Measurements from ENCODE around the gene LDLRAD3.

LDLRAD3 gene

DNA sequence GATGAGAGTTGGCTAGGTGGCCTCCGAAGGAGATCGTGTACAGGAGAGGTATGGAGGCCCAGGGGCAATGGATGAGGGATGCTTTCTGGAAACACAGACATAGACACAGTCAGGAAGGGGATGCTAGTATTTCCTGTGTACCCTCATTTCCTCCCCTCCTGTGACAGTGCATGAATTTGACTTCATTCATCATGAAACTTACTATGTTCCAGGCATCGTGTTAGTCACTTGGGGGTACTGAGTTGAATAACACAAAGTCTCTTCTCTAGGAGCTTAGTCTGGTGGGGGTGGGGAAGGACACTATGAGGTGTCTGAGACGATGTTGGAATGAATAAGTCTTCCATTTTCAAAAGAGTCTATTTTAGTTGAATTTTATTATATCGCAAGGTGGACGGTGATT is 32.6 kb downstream of the LDLRAD3 start:
- Histone ChIP-seq H3K36me3 (ENCODE audit: control insufficient read depth in 4 of 4, insufficient read depth in 4 of 4, low read length in 3 of 4) (no peaks in the 10 kb centered on the region), H3K27me3 (replicated peaks in 2 of 5; ENCODE audit: control insufficient read depth in 4 of 5, insufficient read depth in 5 of 5, low read length in 4 of 5) (no peaks in the 10 kb centered on the region), H3K4me3 (ENCODE audit: control insufficient read depth in 1 of 7, extremely low read depth in 1 of 7, insufficient read depth in 4 of 7, low read depth in 2 of 7, low read length in 6 of 7) (no peak overlapping the region), H3K27ac (ENCODE audit: insufficient read depth in 1 of 2, low read depth in 1 of 2, low read length in 2 of 2, poor library complexity in 1 of 2, severe bottlenecking in 2 of 2) (no peak overlapping the region), H3K9me3 (ENCODE audit: control extremely low read depth in 1 of 5, control insufficient read depth in 4 of 5, insufficient read depth in 2 of 5, low read depth in 1 of 5, low read length in 4 of 5) (peaks cover 1 to 10% (median 5%) of the 10 kb centered on the region in 5 experiments), H3K4me1 (ENCODE audit: control extremely low read depth in 1 of 4, control insufficient read depth in 4 of 4, insufficient read depth in 4 of 4, low read length in 3 of 4) (no peaks in the 10 kb centered on the region)
- ChIA-PET POLR2A (no interaction called here), CTCF (no interaction called here)
- 100% methylated on average over 4 of the region's 6 CpGs for WGBS (ENCODE audit: insufficient coverage)
- no peak for DNase-seq

DNA sequence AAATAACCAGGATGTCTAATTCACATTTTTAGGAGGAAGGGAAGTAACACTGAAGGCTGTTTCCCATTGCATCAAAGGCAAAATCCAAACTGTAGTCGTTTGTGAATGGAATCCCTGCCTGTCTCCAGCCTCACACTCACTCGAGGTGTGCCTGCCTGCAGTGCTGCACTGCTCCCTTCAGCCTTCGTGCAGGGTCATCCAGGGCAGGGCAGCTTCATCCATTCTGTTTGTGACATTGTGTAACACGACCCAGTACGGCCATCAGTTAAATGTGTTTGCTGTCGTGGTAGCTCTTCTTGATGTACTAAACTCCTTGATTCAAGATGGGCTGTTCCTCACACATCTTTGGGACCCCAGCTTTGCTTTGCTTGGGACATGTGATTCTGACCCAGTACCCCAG is 34.3 kb downstream of the LDLRAD3 start:
- DNase-seq: no peak
- Histone ChIP-seq H3K36me3 (ENCODE audit: control insufficient read depth in 4 of 4, insufficient read depth in 4 of 4, low read length in 3 of 4) (no peaks in the 10 kb centered on the region), H3K27me3 (replicated peaks in 2 of 5; ENCODE audit: control insufficient read depth in 4 of 5, insufficient read depth in 5 of 5, low read length in 4 of 5) (peaks cover 0 to 1% (median 0%) of the 10 kb centered on the region in 5 experiments), H3K4me3 (ENCODE audit: control insufficient read depth in 1 of 7, extremely low read depth in 1 of 7, insufficient read depth in 4 of 7, low read depth in 2 of 7, low read length in 6 of 7) (no peak overlapping the region), H3K27ac (ENCODE audit: insufficient read depth in 1 of 2, low read depth in 1 of 2, low read length in 2 of 2, poor library complexity in 1 of 2, severe bottlenecking in 2 of 2) (no peak overlapping the region), H3K9me3 (ENCODE audit: control extremely low read depth in 1 of 5, control insufficient read depth in 4 of 5, insufficient read depth in 2 of 5, low read depth in 1 of 5, low read length in 4 of 5) (peaks cover 1 to 10% (median 5%) of the 10 kb centered on the region in 5 experiments), H3K4me1 (ENCODE audit: control extremely low read depth in 1 of 4, control insufficient read depth in 4 of 4, insufficient read depth in 4 of 4, low read length in 3 of 4) (no peaks in the 10 kb centered on the region)
- ChIA-PET POLR2A (no interaction called here), CTCF (no interaction called here)
- WGBS (ENCODE audit: insufficient coverage): 56% methylated on average over 5 of the region's 6 CpGs

DNA sequence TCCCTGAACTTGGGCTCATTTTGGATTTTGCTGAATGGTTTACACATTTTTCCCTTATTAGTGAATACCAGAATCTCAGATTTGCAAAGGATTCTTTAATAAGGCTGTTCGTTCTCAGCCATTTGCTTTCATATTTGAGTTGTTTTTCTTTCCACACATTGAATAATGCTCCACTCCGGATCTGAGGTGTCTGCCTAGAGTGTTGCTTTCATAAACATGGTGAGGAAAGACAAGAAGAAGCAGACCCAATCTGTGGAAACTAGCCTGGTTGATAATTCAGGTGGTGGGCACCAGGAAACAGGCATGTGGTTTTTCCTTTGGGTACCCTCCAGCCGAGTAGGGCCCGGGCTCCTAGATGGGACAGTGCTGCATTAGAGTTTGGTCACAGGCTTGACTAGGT is 35.0 kb downstream of the LDLRAD3 start:
- no peak overlapping the region for H3K4me3 ChIP-seq (ENCODE audit: control insufficient read depth in 1 of 7, extremely low read depth in 1 of 7, insufficient read depth in 4 of 7, low read depth in 2 of 7, low read length in 6 of 7)
- ChIA-PET POLR2A (no interaction called here), CTCF (no interaction called here)
- H3K27ac ChIP-seq (ENCODE audit: insufficient read depth in 1 of 2, low read depth in 1 of 2, low read length in 2 of 2, poor library complexity in 1 of 2, severe bottlenecking in 2 of 2): no peak overlapping the region
- DNase-seq: no peak
- peaks cover 1 to 10% (median 5%) of the 10 kb centered on the region in 5 experiments for H3K9me3 ChIP-seq (ENCODE audit: control extremely low read depth in 1 of 5, control insufficient read depth in 4 of 5, insufficient read depth in 2 of 5, low read depth in 1 of 5, low read length in 4 of 5)
- WGBS (ENCODE audit: insufficient coverage): 97% methylated on average over 3 of the region's 4 CpGs
- H3K4me1 ChIP-seq (ENCODE audit: control extremely low read depth in 1 of 4, control insufficient read depth in 4 of 4, insufficient read depth in 4 of 4, low read length in 3 of 4): no peaks in the 10 kb centered on the region
- H3K36me3 ChIP-seq (ENCODE audit: control insufficient read depth in 4 of 4, insufficient read depth in 4 of 4, low read length in 3 of 4): no peaks in the 10 kb centered on the region
- H3K27me3 ChIP-seq (replicated peaks in 2 of 5; ENCODE audit: control insufficient read depth in 4 of 5, insufficient read depth in 5 of 5, low read length in 4 of 5): peaks cover 0 to 1% (median 0%) of the 10 kb centered on the region in 5 experiments

DNA sequence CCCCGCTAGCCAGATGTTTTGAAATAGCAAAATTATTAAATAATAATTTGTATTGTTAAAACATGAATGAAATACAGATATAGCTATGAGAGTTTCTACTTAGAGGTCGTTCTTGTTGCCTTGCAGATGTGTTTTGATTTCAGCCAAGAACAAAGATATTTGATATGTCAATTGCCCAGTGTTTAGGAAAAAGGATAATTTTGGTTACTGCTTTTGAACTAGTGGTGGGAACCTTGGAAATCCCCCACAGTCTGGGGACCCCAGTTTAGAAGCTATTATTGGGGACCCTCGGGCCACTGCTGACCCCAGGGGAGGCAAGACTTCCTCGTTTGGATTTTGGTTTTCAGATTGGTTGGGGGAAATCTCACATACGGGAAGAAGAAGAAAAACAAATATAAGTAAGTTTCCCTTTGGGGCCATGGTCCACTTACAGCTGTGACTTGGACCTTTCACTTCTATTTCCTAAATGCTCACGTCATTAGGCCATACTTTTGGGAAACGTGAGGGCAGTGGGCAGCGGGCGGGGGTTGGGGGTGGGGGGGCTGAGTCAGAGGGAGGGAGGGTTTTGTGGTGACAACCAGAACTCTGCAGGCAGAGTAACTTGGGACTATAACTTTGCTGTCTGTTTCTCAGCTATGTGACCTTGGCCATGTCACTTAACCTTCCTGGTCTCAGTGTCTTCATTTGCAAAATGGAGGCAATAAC is 37.0 kb downstream of the LDLRAD3 start:
- WGBS (ENCODE audit: insufficient coverage): 88% methylated on average over 1 of the region's 9 CpGs
- ChIA-PET CTCF (no interaction called here), POLR2A (no interaction called here)
- Histone ChIP-seq H3K4me3 (ENCODE audit: control insufficient read depth in 1 of 7, extremely low read depth in 1 of 7, insufficient read depth in 4 of 7, low read depth in 2 of 7, low read length in 6 of 7) (no peak overlapping the region), H3K36me3 (ENCODE audit: control insufficient read depth in 4 of 4, insufficient read depth in 4 of 4, low read length in 3 of 4) (no peaks in the 10 kb centered on the region), H3K27me3 (replicated peaks in 2 of 5; ENCODE audit: control insufficient read depth in 4 of 5, insufficient read depth in 5 of 5, low read length in 4 of 5) (peaks cover 0 to 1% (median 0%) of the 10 kb centered on the region in 5 experiments), H3K9me3 (ENCODE audit: control extremely low read depth in 1 of 5, control insufficient read depth in 4 of 5, insufficient read depth in 2 of 5, low read depth in 1 of 5, low read length in 4 of 5) (peaks cover 0 to 6% (median 0%) of the 10 kb centered on the region in 5 experiments), H3K27ac (ENCODE audit: insufficient read depth in 1 of 2, low read depth in 1 of 2, low read length in 2 of 2, poor library complexity in 1 of 2, severe bottlenecking in 2 of 2) (no peak overlapping the region), H3K4me1 (ENCODE audit: control extremely low read depth in 1 of 4, control insufficient read depth in 4 of 4, insufficient read depth in 4 of 4, low read length in 3 of 4) (no peaks in the 10 kb centered on the region)
- no peak for DNase-seq

DNA sequence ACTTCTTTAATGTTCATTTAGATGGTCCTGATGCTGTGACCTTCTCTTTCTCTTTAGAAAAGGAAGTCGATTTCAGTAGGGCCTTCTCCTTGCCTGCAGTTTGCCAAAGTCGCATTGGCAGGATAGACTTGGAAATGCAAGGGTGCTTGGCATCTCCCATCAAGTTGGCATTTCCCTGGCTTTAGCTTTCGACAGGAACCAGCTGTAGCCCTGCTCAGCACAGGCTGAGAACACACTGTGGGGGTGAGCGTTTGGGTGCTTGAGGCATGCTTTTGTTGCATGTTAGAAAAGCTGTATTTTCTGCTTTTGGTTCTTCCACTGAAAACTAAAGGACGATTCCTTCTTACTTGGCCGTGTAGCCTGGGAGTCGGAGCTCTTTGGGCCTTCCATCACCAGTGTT is 37.7 kb downstream of the LDLRAD3 start:
- no peak for DNase-seq
- peaks cover 0 to 1% (median 0%) of the 10 kb centered on the region in 5 experiments for H3K27me3 ChIP-seq (replicated peaks in 2 of 5; ENCODE audit: control insufficient read depth in 4 of 5, insufficient read depth in 5 of 5, low read length in 4 of 5)
- ChIA-PET POLR2A (no interaction called here), CTCF (no interaction called here)
- no peaks in the 10 kb centered on the region for H3K36me3 ChIP-seq (ENCODE audit: control insufficient read depth in 4 of 4, insufficient read depth in 4 of 4, low read length in 3 of 4)
- 97% methylated on average over 6 of the region's 7 CpGs for WGBS (ENCODE audit: insufficient coverage)
- H3K4me1 ChIP-seq (ENCODE audit: control extremely low read depth in 1 of 4, control insufficient read depth in 4 of 4, insufficient read depth in 4 of 4, low read length in 3 of 4): no peaks in the 10 kb centered on the region
- no peak overlapping the region for H3K4me3 ChIP-seq (ENCODE audit: control insufficient read depth in 1 of 7, extremely low read depth in 1 of 7, insufficient read depth in 4 of 7, low read depth in 2 of 7, low read length in 6 of 7)
- H3K9me3 ChIP-seq (ENCODE audit: control extremely low read depth in 1 of 5, control insufficient read depth in 4 of 5, insufficient read depth in 2 of 5, low read depth in 1 of 5, low read length in 4 of 5): peaks cover 0 to 5% (median 0%) of the 10 kb centered on the region in 5 experiments
- no peak overlapping the region for H3K27ac ChIP-seq (ENCODE audit: insufficient read depth in 1 of 2, low read depth in 1 of 2, low read length in 2 of 2, poor library complexity in 1 of 2, severe bottlenecking in 2 of 2)

DNA sequence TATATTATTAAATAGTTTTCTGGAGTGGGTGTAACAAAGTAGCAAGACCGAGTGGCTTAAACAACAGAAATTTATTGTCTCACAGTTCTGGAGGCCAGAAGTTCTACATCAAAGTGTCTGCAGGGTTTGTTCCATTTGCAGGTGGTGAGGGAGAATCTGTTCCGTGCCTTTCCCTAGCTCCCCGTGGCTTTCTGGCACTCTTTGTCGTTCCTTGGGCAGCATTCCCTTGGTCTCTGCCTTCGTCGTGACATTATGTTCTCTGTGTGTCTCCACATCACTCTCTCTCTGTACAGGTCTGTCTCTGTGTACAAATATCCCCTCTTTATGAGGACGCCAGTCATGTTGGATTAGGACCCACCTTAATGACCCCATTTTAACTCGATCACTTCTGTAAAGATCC is 38.2 kb downstream of the LDLRAD3 start:
- Histone ChIP-seq H3K27ac (ENCODE audit: insufficient read depth in 1 of 2, low read depth in 1 of 2, low read length in 2 of 2, poor library complexity in 1 of 2, severe bottlenecking in 2 of 2) (no peak overlapping the region), H3K4me3 (ENCODE audit: control insufficient read depth in 1 of 7, extremely low read depth in 1 of 7, insufficient read depth in 4 of 7, low read depth in 2 of 7, low read length in 6 of 7) (no peak overlapping the region), H3K4me1 (ENCODE audit: control extremely low read depth in 1 of 4, control insufficient read depth in 4 of 4, insufficient read depth in 4 of 4, low read length in 3 of 4) (no peaks in the 10 kb centered on the region), H3K27me3 (replicated peaks in 2 of 5; ENCODE audit: control insufficient read depth in 4 of 5, insufficient read depth in 5 of 5, low read length in 4 of 5) (peaks cover 0 to 1% (median 0%) of the 10 kb centered on the region in 5 experiments), H3K36me3 (ENCODE audit: control insufficient read depth in 4 of 4, insufficient read depth in 4 of 4, low read length in 3 of 4) (no peaks in the 10 kb centered on the region), H3K9me3 (ENCODE audit: control extremely low read depth in 1 of 5, control insufficient read depth in 4 of 5, insufficient read depth in 2 of 5, low read depth in 1 of 5, low read length in 4 of 5) (peaks cover 0 to 3% (median 0%) of the 10 kb centered on the region in 5 experiments)
- no peak for DNase-seq
- CTCF ChIA-PET: no interaction called here
- WGBS (ENCODE audit: insufficient coverage): 97% methylated on average over 8 of the region's 8 CpGs
- POLR2A ChIA-PET: no interaction called here

DNA sequence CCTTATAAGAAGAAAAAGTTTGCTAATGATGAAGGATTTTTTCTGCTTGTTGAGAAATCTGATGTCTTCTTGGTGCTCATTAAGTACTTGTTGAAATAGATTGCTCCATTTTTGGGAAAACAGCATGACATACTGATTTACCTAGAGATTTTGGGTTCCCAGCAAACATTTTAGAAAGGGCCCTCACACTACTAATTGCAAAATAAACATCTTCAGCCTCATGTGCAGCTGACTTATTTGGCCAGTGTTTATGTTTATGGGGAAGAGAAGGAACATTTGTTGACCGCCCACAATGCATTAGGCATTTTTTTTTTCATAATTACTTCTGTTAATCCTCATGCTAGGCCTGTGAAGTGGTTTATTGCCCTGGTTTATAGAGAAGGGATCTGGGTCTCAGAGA is 40.1 kb downstream of the LDLRAD3 start:
- POLR2A ChIA-PET: interaction anchor here (0.6 kb wide), 1 partner anchor 11 kb away, joined by 4 read pairs; no protein-coding TSS in a partner anchor
- Histone ChIP-seq H3K27ac (ENCODE audit: insufficient read depth in 1 of 2, low read depth in 1 of 2, low read length in 2 of 2, poor library complexity in 1 of 2, severe bottlenecking in 2 of 2) (no peak overlapping the region), H3K36me3 (ENCODE audit: control insufficient read depth in 4 of 4, insufficient read depth in 4 of 4, low read length in 3 of 4) (no peaks in the 10 kb centered on the region), H3K4me1 (ENCODE audit: control extremely low read depth in 1 of 4, control insufficient read depth in 4 of 4, insufficient read depth in 4 of 4, low read length in 3 of 4) (no peaks in the 10 kb centered on the region), H3K4me3 (ENCODE audit: control insufficient read depth in 1 of 7, extremely low read depth in 1 of 7, insufficient read depth in 4 of 7, low read depth in 2 of 7, low read length in 6 of 7) (no peak overlapping the region), H3K9me3 (ENCODE audit: control extremely low read depth in 1 of 5, control insufficient read depth in 4 of 5, insufficient read depth in 2 of 5, low read depth in 1 of 5, low read length in 4 of 5) (peaks cover 0 to 3% (median 0%) of the 10 kb centered on the region in 5 experiments), H3K27me3 (replicated peaks in 2 of 5; ENCODE audit: control insufficient read depth in 4 of 5, insufficient read depth in 5 of 5, low read length in 4 of 5) (peaks cover 0 to 1% (median 0%) of the 10 kb centered on the region in 5 experiments)
- DNase-seq: no peak
- CTCF ChIA-PET: no interaction called here
- 100% methylated on average over 1 of the region's 1 CpG for WGBS (ENCODE audit: insufficient coverage)

All from common myeloid progenitor, CD34-positive (primary cell).